ENCODE measurements around the gene CMTM2. TPM values are rescaled to one million over a fixed set of nuclear protein-coding genes. Genes with fewer than 3 reads are reported as not detected.

Gene CMTM2
- total RNA-seq, 4 donors from 2014 or later = not detected

GRCh38 chr16:66580605-66581209, 1.4 kb downstream of the CMTM2 start:
- peaks cover 5% of the 10 kb centered on the region for H3K27me3 ChIP-seq
- no peak for TF ChIP-seq EP300 (IDR thresholded peaks at IDR 0.05)
- TF ChIP-seq POLR2A (IDR thresholded peaks at IDR 0.05) = no peak
- TF ChIP-seq CTCF (IDR thresholded peaks at IDR 0.05) = no peak
- TF ChIP-seq POLR2AphosphoS5 (IDR thresholded peaks at IDR 0.05) = no peak
- no peak for DNase-seq (ENCODE audit: low spot score in 2 of 2)
- H3K27ac ChIP-seq = no peak overlapping the region
- no peaks in the 10 kb centered on the region for H3K9me3 ChIP-seq
- H3K4me1 ChIP-seq = peaks cover 11% of the 10 kb centered on the region
- H3K36me3 ChIP-seq = no peaks in the 10 kb centered on the region
- no peak overlapping the region for H3K4me3 ChIP-seq
- 79% methylated on average over 4 of the region's 4 CpGs for WGBS

GRCh38 chr16:66581246-66581952, 2.1 kb downstream of the CMTM2 start:
- Histone ChIP-seq H3K27me3 (peaks cover 5% of the 10 kb centered on the region), H3K27ac (no peak overlapping the region), H3K4me3 (no peak overlapping the region), H3K36me3 (no peaks in the 10 kb centered on the region), H3K9me3 (no peaks in the 10 kb centered on the region), H3K4me1 (peaks cover 11% of the 10 kb centered on the region)
- no peak for DNase-seq (ENCODE audit: low spot score in 2 of 2)
- TF ChIP-seq CTCF (IDR thresholded peaks at IDR 0.05) (no peak), POLR2AphosphoS5 (IDR thresholded peaks at IDR 0.05) (no peak), POLR2A (IDR thresholded peaks at IDR 0.05) (no peak), EP300 (IDR thresholded peaks at IDR 0.05) (no peak)
- 52% methylated on average over 3 of the region's 3 CpGs for WGBS

GRCh38 chr16:66585481-66586239, 6.4 kb downstream of the CMTM2 start:
- 75% methylated on average over 10 of the region's 10 CpGs for WGBS
- TF ChIP-seq POLR2A (IDR thresholded peaks at IDR 0.05) (no peak), CTCF (IDR thresholded peaks at IDR 0.05) (no peak), POLR2AphosphoS5 (IDR thresholded peaks at IDR 0.05) (no peak), EP300 (IDR thresholded peaks at IDR 0.05) (no peak)
- Histone ChIP-seq H3K27me3 (no peaks in the 10 kb centered on the region), H3K4me3 (no peak overlapping the region), H3K27ac (no peak overlapping the region), H3K9me3 (no peaks in the 10 kb centered on the region), H3K4me1 (no peaks in the 10 kb centered on the region), H3K36me3 (no peaks in the 10 kb centered on the region)
- DNase-seq (ENCODE audit: low spot score in 2 of 2) = no peak

GRCh38 chr16:66587881-66588600, 8.8 kb downstream of the CMTM2 start:
- Histone ChIP-seq H3K4me3 (no peak overlapping the region), H3K36me3 (no peaks in the 10 kb centered on the region), H3K27ac (no peak overlapping the region), H3K9me3 (no peaks in the 10 kb centered on the region), H3K4me1 (no peaks in the 10 kb centered on the region), H3K27me3 (no peaks in the 10 kb centered on the region)
- no peak for DNase-seq (ENCODE audit: low spot score in 2 of 2)
- no peak for TF ChIP-seq EP300 (IDR thresholded peaks at IDR 0.05)
- no peak for TF ChIP-seq POLR2A (IDR thresholded peaks at IDR 0.05)
- TF ChIP-seq POLR2AphosphoS5 (IDR thresholded peaks at IDR 0.05) = no peak
- TF ChIP-seq CTCF (IDR thresholded peaks at IDR 0.05) = no peak
- WGBS = 63% methylated on average over 7 of the region's 7 CpGs

Measured in suprapubic skin (tissue), 4 donors.